M059J (cell line): Measurements from ENCODE around the gene ZNF547. TPM values are rescaled to one million over a fixed set of nuclear protein-coding genes. Genes with fewer than 3 reads are reported as not detected.
A peak's percentile ranks its signal among the peaks of the same experiment; 100 is the strongest.
"Not testable (repeated sequence)": the region's sequence is repeated elsewhere in the genome, so short reads cannot be mapped to it uniquely, and the experiment has no call there.

Source experiments
- DNase-seq: peaks from one replicate; pipeline ENCODE4 v3.0.0-alpha.2; 2012; ENCODE audit warnings: low read depth
- total RNA-seq: library from RNA; depleted of rRNA; stranded (reverse); fragments of >200 nt; shearing (Covaris generic); gene quantifications from 2 replicates; pipeline ENCODE4 v1.2.3, GENCODE V29; 2014; rRNA removed

ZNF547 gene
- total RNA-seq, 1 experiment from 2014 or later: 1.9 TPM

DNA sequence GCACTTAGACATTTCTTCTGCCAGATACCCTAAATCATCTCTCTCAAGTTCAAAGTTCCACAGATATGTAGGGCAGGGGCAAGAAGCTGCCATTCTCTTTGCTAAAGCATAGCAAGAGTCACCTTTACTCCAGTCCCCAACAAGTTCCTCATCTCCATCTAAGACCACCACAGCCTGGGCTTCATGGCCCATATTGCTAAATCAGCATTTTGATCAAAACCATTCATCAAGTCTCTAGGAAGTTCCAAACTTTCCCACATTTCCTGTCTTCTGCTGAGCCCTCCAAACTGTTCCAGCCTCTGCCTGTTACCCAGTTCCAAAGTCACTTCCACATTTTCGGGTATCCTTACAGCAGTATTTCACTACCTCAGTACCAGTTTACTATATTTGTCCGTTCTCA, 11.3 kb downstream of the ZNF547 start:
- DNase-seq: not testable (repeated sequence)

DNA sequence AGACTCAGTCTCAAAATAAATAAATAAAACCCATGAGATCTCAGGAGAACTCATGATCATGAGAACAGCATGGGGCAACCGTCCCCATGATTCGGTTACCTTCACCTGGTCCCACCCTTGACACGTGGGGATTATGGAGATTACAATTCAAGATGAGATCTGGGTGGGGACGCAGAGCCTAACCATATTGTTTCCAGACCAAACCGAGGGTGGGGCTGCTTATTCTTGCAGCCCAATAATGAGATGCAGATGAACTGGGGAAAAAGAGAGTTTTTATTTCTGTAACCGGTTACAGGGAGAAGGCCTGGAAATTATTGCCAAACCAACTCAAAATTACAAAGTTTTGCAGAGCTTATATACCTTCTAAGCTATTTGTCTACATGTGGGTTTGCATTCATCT, 12.8 kb downstream of the ZNF547 start:
- no peak for DNase-seq

DNA sequence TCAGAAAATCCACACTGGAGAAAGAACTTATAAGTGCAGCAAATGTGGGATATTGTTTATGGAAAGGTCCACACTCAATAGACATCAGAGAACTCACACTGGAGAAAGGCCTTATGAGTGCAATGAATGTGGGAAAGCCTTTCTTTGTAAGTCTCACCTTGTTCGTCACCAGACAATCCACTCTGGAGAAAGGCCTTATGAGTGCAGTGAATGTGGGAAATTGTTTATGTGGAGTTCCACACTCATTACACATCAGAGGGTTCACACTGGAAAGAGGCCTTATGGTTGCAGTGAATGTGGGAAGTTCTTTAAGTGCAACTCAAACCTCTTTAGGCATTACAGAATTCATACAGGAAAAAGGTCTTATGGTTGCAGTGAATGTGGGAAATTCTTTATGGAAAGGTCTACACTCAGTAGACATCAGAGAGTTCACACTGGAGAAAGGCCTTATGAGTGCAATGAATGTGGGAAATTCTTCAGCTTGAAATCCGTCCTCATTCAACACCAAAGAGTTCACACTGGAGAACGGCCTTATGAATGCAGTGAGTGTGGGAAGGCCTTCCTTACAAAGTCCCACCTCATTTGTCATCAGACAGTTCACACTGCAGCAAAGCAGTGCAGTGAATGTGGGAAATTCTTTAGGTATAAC, 14.3 kb downstream of the ZNF547 start:
- DNase-seq: no peak

DNA sequence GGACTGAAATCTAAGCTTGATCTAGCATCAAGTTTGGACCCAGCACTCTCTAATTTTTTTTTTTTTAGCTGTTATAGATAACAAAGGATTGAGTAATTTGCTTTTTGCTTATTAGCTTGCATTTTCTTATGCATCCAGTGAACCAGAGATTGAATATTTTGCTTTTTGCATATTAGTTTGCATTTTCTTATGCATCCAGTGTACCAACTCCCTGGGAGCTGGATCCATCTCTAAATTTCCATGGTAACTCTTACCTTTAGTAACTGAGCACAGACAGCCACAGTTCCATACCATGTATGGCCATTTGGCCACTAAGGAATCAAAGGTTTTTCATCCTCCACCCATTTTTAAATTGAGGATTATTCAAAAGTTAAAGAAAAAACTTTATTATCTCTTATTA, 17.6 kb downstream of the ZNF547 start:
- no peak for DNase-seq

DNA sequence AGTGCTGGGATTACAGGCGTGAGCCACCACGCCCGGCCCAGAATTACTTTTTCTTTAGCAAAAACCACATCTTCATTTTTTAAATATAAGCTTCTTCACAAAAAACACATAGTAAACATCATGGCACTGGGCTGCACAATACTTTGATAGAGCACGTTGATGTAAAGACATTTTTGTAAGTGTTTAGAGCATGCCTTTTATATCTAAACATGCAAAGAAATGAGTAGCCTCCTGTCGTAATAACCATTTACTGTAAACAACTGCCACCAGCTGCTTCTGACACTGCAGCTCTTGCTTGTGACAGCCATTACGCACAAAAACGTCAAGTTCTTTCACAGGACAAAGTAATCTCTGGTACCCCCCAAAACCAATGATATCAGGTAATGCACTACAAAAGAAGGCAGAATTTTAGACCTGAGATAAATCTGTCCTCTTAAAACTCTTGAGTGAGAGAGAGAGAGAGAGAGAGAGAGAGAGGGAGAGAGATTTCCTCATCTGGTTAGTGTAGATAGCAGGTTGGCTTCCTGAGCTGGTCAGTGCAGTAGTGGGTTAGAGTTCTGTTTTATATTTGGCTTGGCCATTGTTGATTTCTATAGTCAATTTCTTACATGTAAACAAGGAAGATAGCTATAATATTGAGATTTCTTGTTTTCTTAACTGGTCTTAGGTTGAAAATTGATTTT, 19.6 kb downstream of the ZNF547 start:
- no peak for DNase-seq

DNA sequence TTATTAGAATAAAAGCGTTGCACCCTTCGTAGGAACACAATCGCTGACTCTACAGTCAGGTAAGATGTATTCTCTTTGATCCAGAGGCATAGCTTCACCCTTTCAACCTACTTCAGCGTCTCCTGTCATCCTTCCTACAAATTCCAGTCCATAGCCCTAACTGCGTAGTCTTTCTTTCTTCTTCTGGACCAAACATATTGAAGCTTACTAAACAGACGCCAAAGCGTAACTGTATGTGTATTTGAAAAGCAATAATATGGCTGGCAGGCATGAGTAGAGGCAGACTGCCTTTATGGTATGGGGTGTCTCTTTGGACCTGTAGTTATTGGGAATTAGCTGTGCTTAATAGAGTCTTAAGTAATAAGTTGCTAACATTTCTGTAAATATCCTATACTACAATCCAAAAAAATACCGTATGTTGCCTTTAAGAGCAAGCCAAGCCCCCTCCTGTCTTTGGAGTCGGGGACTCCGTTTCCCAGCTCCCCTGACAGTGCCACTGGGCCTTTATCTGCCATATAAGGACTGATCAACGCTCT, 25.9 kb downstream of the ZNF547 start:
- no peak for DNase-seq

DNA sequence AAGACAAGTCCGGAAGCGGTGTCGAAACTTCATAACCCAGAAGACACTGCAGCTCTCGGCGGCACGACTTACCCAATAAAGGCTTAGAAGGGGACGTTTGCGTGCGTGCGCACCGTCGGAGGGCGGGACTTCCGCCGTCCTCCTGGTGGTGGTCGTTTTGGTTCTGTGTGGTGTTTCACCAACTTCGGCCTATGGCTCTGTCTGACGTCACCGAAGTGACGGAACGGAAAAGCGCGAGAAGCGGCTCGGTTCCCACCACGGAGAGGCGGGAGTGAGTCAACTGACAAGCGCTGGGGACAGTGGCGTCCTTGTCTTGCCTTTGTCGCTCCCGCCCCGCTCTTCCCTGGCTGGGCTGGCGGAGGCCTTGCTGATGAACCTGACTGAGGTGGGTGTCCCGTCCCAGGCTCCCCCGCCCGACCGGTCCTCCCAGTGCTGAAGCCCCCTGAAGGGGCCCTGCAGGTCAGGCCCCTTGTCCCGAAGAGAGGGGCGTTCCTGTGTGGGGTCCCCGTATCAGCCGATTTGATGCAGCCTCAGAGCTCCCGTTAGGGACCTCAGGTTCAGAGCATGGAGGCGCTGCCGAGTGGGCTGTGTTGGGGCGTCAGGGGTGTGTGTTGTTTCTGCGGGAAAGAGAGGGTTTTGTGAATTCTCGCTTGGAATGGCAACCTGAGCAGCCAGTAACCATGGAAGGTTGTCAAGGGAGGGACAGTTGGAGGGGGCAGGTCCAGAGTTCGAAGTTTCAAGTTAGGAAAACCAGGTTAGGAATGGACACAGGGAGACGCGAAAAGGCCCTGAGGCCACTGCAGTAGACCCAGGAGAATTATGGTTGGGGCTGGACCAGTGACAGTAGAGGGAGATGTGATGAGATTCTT, 26.6 kb downstream of the ZNF547 start, which contains the start of gene ZNF548:
TSS of gene ZNF548 (plus strand) at position 125 of the 869 bp plus-strand sequence. CDS start at position 371, 246 bp downstream.
- DNase-seq: peak; percentile 99

DNA sequence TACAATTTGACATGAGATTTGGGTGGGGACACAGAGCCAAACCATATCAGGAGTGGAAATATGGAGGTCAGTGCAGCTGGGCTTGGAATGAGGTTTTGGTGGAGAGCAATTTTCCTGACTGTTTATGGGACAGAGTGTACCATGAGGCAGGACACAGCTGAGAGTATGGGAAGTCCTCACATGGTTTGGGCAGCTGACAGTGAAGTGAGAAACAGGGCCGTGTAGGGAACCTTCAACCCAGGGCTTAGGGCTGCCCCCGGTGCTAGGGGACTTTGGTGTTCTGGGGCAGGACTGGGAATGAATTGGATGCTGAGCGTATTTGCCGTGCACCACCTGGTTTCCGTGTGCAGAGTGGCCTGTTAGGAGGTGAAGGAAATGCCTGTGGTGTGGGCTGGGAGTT, 32.4 kb downstream of the ZNF547 start:
- DNase-seq: no peak

DNA sequence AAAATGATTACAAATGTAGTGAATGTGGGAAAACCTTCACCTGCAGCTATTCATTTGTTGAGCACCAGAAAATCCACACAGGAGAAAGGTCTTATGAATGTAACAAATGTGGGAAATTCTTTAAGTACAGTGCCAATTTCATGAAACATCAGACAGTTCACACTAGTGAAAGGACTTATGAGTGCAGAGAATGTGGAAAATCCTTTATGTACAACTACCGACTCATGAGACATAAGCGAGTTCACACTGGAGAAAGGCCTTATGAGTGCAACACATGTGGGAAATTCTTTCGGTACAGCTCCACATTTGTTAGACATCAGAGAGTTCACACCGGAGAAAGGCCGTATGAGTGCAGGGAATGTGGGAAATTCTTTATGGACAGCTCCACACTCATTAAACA, 35.5 kb downstream of the ZNF547 start:
- no peak for DNase-seq

DNA sequence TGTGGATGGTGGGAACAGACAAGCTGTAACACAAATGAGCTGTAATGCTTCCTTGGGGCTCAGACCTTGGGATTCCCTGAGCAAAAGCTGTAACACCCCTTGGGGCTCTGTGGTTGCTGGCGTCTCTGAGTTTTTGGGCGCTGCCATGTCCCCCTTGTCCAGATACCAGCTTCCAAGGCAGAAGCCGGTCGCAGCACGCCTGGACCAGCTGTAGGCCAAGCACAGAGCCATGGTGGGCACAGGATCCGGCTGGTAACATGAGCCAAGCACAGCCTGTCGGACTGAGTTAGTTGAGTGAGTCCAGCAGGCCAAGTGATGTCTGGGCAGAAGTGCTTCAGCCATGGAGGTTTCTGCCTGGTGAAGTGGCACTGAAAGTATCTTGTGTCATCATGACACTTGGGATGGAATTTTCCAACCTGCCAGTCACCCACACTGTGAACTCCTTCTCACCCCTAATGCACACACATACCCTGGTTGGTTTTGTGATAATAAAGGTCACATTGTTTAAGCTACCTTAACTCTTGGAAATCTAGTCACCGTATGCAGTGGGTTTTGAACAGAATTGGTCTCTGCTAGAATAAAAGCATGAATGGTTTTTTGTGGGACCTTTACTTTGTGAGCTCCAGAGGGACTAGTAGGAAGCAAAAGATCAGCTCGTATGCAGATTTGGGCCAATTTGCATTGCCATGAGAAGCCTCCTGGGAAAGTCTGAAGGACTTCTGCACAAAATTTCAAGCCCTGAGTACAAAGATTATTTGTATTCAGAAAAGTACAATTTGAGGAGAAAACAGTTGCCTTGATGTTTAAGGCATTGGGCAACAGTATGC, 40.6 kb downstream of the ZNF547 start:
- no peak for DNase-seq

DNA sequence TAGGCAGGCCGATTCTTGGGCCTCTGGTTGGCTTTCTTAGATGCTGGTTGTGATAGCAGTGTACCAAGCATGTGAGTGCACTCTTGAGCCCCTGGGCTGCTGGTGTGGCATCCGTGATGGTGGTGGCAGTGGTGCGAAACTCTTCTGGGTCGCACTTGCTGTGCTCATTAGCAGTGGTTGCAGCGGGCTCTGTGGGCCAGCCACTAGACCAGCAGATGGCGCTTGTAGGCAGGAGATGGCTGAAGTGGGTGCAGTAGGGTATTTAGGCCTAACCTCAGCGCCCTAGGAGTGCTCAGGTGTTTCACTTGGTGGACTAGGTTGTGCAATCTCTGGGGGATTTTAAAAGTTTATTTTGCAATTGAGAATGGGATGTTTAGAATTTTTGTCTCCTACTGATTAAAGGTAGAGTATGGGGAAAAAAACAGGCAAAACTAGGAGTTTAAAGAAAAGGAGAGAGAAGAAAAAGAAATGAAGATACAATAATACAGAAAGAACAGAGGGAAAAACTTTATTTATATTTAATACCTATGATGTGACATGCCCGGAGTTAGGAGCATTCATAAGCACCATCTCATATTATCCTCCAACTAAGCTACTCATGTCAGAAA, 43.3 kb downstream of the ZNF547 start:
- peak; percentile 35 for DNase-seq

DNA sequence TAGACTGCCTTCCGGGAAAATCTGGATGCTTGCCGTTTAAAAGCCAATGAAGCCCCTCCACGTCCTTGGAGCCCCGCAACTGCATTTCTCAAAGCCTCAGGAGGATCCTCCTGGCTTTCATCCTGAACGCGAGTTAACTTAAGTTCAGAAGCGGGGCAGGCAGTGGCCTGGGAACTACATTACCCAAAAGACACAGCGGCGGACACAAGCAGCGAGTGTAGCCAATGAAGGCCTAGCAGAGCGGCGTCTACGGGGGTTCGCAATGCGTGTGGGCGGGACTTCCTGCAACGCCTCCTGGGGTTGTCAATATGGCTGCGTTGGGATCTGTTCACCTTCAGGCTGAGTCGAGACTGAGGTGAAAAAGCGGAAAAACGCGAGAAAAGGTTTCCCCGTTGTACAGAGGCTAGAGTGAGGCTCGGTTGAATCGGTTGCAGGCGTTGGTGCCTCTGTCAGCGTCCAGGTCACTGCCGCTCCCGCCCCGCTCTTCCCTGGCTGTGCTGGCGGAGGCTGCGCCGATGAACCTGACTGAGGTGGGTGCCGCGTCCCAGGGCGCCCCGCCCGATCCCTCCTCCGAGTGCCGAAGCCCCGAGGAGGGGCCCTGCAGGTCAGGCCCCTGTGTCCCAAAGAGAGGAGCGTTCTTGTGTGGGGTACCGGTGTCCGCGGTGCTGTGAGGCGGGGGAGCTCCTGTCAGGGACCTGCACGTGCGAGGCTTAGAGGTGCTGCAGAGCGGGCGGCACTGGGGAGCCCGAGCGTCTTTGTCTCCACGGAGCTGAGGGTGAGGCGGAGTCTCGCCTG, 47.7 kb downstream of the ZNF547 start, which contains the start of gene ZNF17:
TSS of gene ZNF17 (plus strand) at position 285 of the 795 bp plus-strand sequence. CDS start 2,455 bp downstream, outside the sequence.
- DNase-seq: peak; percentile 95

DNA sequence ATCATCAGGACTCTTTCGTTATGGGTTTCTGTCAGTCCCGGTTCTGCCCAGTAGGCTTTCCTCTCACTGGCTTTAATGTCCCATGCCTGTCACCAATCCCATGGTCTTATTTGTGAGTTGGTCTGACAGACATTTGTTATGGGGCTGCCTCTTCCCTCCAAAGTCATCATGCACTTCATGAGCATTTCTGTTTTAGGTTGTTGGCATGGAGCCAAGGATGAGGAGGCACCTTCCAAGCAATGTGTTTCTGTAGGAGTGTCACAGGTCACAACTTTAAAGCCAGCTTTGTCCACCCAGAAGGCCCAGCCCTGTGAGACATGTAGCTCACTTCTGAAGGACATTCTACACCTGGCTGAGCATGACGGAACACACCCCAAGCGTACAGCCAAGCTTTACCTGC, 56.1 kb downstream of the ZNF547 start:
- no peak for DNase-seq

DNA sequence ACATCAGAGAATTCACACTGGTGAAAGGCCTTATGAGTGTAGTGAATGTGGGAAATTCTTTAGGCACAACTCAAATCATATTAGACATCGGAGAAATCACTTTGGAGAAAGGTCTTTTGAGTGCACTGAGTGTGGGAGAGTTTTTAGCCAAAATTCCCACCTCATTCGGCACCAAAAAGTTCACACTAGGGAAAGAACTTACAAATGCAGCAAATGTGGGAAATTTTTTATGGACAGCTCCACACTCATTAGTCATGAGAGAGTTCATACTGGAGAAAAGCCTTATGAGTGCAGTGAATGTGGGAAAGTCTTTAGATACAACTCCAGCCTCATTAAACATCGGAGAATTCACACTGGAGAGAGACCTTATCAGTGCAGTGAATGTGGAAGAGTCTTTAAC, 57.7 kb downstream of the ZNF547 start:
- DNase-seq: no peak

Other genes with a start within 250 kb of the ZNF547 start
- not detected in 2 replicates for gene USP29, start 243.6 kb upstream of the ZNF547 start, total RNA-seq
- gene ZIM3, start 218.3 kb upstream of the ZNF547 start, total RNA-seq: not detected in 2 replicates
- gene DUXA, start 196.1 kb upstream of the ZNF547 start, total RNA-seq: not detected in 2 replicates
- 12.3 and 31.1 TPM in 2 replicates for gene ZNF264, start 172.1 kb upstream of the ZNF547 start, total RNA-seq
- gene AURKC, start 132.5 kb upstream of the ZNF547 start, total RNA-seq: 0.25 and 0.47 TPM in 2 replicates
- 8.5 and 13.3 TPM in 2 replicates for gene ZNF805, start 122.9 kb upstream of the ZNF547 start, total RNA-seq
- 27.9 and 36.7 TPM in 2 replicates for gene ZNF460, start 83.1 kb upstream of the ZNF547 start, total RNA-seq
- 7.5 and 8.4 TPM in 2 replicates for gene ZNF543, start 43.1 kb upstream of the ZNF547 start, total RNA-seq
- gene ZNF304, start 12.3 kb upstream of the ZNF547 start, total RNA-seq: 8.0 and 11.8 TPM in 2 replicates
- gene TRAPPC2B, start within 50 bp of the ZNF547 start, total RNA-seq: 32.7 and 34.6 TPM in 2 replicates
- gene ZNF548, start 26.3 kb downstream of the ZNF547 start, total RNA-seq: 13.6 and 21.9 TPM in 2 replicates
- 5.2 and 9.9 TPM in 2 replicates for gene ZNF17, start 47.6 kb downstream of the ZNF547 start, total RNA-seq
- 3.2 and 7.0 TPM in 2 replicates for gene ZNF749, start 71.8 kb downstream of the ZNF547 start, total RNA-seq
- 0.57 TPM in 1 of 2 replicates, not detected in the other for gene VN1R1, start 93.6 kb downstream of the ZNF547 start, total RNA-seq
- 14.9 and 15.1 TPM in 2 replicates for gene ZNF772, start 114.0 kb downstream of the ZNF547 start, total RNA-seq
- 22.2 and 24.0 TPM in 2 replicates for gene ZNF419, start 124.2 kb downstream of the ZNF547 start, total RNA-seq
- gene ZNF773, start 136.4 kb downstream of the ZNF547 start, total RNA-seq: 22.5 and 25.1 TPM in 2 replicates
- gene ZNF549, start 163.8 kb downstream of the ZNF547 start, total RNA-seq: 5.6 and 7.5 TPM in 2 replicates
- gene ZNF550, start 196.3 kb downstream of the ZNF547 start, total RNA-seq: 9.4 and 14.0 TPM in 2 replicates
- gene ZNF416, start 215.4 kb downstream of the ZNF547 start, total RNA-seq: 5.0 and 6.9 TPM in 2 replicates
- 10.3 and 12.3 TPM in 2 replicates for gene ZIK1, start 220.6 kb downstream of the ZNF547 start, total RNA-seq
- gene ZNF530, start 236.3 kb downstream of the ZNF547 start, total RNA-seq: 7.4 and 17.4 TPM in 2 replicates